Ovary (tissue), 9 donors: Measurements from ENCODE around the gene DMRTB1. TPM values are rescaled to one million over a fixed set of nuclear protein-coding genes. Genes with fewer than 3 reads are reported as not detected.

Experiments used
- DNase-seq, 5 donors: peaks; one replicate each; pipeline ENCODE4 v3.0.0-alpha.2; 2019 to 2020
- H3K27ac ChIP-seq, 2 donors: fragments of 200-600 bp; one replicate each; pipeline versions ENCODE4 v1.5.1 to v1.8.0; 2019 to 2022
- H3K27me3 ChIP-seq: fragments of 200-600 bp; one replicate; pipeline ENCODE4 v1.8.0; 2022
- H3K36me3 ChIP-seq: fragments of 200-600 bp; sonication (generic); one replicate; pipeline ENCODE4 v1.5.1; 2019
- H3K4me1 ChIP-seq: one replicate; pipeline ENCODE4 v1.8.1; 2013; ENCODE audit warnings: mild to moderate bottlenecking, moderate library complexity; ENCODE audit not compliant: insufficient read depth
- H3K4me3 ChIP-seq: fragments of 200-600 bp; sonication (generic); one replicate; pipeline ENCODE4 v1.5.1; 2017
- H3K9me3 ChIP-seq, 2 donors: fragments of 200-600 bp in 1 of 2; sonication (generic) in 1 of 2; one replicate each; pipeline versions ENCODE4 v1.5.1 to v1.8.1; 2013 to 2019; ENCODE audit warnings: mild to moderate bottlenecking in 1 of 2, moderate library complexity in 1 of 2
- EP300 ChIP-seq: sonication (generic); formaldehyde crosslinking; IDR thresholded peaks from one replicate; pipeline ENCODE4 v1.6.1; 2017; ENCODE audit warnings: antibody characterized with exemption
- POLR2A ChIP-seq: fragments of 450-650 bp; IDR thresholded peaks from one replicate; pipeline ENCODE4 v1.6.1; 2017; ENCODE audit warnings: antibody characterized with exemption, mild to moderate bottlenecking, moderate library complexity
- WGBS, 3 donors: extraction: QIAGEN DNeasy Blood & Tissue Kit in 1 of 3; methylation state at CpG; one replicate each; pipeline versions ENCODE4 v1.1.5 to v1.1.7; 2013 to 2017; 5-methylcytosine and 5-hydroxymethylcytosine counted together
- intact Hi-C, 4 donors: fragments of 100-400 bp; cut with DNase I; formaldehyde crosslinking; loops; one replicate each; pipeline versions ENCODE4 v1.11.0 to v1.15.1; 2022 to 2023
- polyA plus RNA-seq, 2 donors: library from polyadenylated mRNA; stranded (reverse); fragments of 200-250 nt in 1 of 2; fragments of 350-450 nt in 1 of 2; fragmentation: Illumina TruSeq in 1 of 2; extraction: RNeasy Lipid Tissue Mini Kit (QIAGEN cat#74804) in 1 of 2; gene quantifications; one replicate each; pipeline ENCODE4 v1.2.3, GENCODE V29; 2013 to 2014
- total RNA-seq, 7 donors: library from RNA; depleted of rRNA in 2 of 7; stranded (reverse); fragments of >200 nt in 2 of 7; fragmentation: NEBNext Ultra II Directional in 3 of 7; extraction: Animal tissue kit (Norgen Biotek cat#: 25700) in 3 of 7; gene quantifications; one replicate each; pipeline versions ENCODE4 v1.1.0 to v1.2.4, GENCODE V29; 2016 to 2023
- TF ChIP-seq, protein P1 (sequence below), 3 donors: fragments of 450-650 bp in 2 of 3; fragments of 200-600 bp in 1 of 3; IDR thresholded peaks; one replicate each; pipeline versions ENCODE4 v1.5.1 to v1.8.0; 2016 to 2022; ENCODE audit warnings: antibody characterized with exemption in 3 of 3, mild to moderate bottlenecking in 1 of 3
- donor health status: DM: no; HTN: no; CAD: no; lungs with moderate emphysema.
- donor health status: DM: no; HTN: no; CAD: no.
- donor health status: Bipolar disorder and iron deficiency.
- donor health status: DM: yes; HTN: yes; CAD: no.
- donor health status: DM: no; HTN: no; CAD: no.
- donor health status: DM: yes; HTN: yes; CAD: no.

DMRTB1 gene
- total and polyA plus RNA-seq, 9 donors, result 0.06 TPM; not detected in 8

DNA sequence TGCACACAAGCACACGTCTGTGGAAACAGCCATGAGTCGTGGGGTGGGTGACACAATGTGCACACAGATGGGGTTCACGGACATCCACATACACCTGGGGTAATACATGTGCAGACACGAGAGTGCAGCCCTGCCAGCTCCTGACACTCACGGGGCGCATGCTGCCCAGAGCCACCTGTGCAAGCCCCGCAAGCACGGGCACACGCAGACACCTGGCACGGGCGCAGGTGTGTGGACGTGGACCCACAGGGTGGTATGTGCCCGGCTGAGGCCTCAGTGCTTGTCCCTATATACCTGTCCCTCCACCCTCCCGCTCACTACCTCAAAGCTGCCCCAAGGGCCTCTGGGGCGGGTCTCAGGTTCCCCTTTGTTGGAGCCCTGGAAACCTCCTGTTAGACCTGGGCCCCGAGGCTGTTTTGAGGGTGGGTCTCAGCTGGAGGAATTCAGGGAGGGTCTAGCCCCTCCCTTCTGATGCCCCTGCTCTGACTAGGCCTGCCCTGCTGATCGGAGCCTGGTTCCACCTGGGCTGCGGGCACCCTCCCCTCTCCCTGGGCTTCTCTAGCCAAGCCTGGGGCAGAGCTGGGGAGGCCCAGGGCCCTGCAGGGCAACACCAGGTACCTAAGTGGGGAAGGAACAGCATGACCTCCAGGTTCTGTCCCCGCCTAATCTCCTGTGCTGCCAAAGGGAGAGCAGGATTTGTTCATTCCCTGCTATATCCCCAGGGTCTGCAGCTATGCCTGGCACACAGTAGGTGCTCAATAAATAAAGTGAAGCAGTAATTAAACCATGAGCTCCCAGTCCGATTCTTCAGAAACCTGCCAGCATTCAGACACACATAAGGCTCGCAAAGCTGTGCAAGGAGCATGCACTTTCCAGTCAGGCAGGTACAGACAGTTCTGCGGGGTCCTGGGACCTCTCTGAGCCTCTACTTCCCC, 49.1 kb downstream of the DMRTB1 start:
- no peak overlapping the region for H3K4me3 ChIP-seq
- H3K36me3 ChIP-seq, result no peaks in the 10 kb centered on the region
- H3K27me3 ChIP-seq, result no peaks in the 10 kb centered on the region
- 88 to 92% (median 91%) methylated on average over 20 to 22 of the region's 22 CpGs for WGBS, 3 donors
- intact Hi-C loops, result no loop called here
- no peak for DNase-seq
- TF ChIP-seq EP300 (no peak), POLR2A (no peak)
- TF ChIP-seq, protein P1, sequence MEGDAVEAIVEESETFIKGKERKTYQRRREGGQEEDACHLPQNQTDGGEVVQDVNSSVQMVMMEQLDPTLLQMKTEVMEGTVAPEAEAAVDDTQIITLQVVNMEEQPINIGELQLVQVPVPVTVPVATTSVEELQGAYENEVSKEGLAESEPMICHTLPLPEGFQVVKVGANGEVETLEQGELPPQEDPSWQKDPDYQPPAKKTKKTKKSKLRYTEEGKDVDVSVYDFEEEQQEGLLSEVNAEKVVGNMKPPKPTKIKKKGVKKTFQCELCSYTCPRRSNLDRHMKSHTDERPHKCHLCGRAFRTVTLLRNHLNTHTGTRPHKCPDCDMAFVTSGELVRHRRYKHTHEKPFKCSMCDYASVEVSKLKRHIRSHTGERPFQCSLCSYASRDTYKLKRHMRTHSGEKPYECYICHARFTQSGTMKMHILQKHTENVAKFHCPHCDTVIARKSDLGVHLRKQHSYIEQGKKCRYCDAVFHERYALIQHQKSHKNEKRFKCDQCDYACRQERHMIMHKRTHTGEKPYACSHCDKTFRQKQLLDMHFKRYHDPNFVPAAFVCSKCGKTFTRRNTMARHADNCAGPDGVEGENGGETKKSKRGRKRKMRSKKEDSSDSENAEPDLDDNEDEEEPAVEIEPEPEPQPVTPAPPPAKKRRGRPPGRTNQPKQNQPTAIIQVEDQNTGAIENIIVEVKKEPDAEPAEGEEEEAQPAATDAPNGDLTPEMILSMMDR (IDR thresholded peaks at IDR 0.05), result no peak
- no peak overlapping the region for H3K27ac ChIP-seq
- no peaks in the 10 kb centered on the region for H3K9me3 ChIP-seq
- H3K4me1 ChIP-seq, result no peaks in the 10 kb centered on the region

DNA sequence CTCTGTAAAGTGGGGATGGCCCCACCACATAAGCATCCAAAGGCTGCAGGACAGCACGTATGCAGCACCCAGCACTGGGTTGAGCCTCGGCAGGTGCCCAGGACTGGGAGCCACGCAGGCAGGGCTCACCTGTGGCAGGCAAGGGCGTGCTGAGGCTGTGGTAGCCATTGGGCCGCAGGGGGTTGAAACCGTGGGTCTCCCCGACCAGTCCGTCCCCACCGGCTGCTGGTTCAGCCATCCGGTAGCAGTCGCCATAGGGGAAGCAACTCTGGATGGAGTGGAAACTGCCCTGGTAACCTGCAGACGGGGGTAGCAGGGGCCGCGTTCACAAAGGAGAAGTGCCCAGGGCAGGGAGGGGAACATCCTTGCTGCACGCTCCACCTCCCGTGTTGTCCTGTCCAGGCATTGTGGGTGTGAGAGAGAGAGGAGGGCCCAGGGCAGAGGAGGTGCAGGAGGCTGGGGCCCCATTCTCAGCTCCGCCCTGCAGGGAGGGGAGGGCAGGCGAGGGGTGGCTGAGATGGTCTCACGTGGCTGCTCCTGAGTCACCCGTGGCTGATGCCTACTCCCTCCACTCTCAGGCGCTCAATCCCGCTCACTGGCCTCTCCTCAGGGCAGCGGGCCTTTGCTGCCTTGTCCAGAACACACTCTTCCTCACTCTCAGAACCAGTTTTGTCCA, 49.9 kb downstream of the DMRTB1 start:
- no peaks in the 10 kb centered on the region for H3K4me1 ChIP-seq
- no peak overlapping the region for H3K4me3 ChIP-seq
- H3K9me3 ChIP-seq, result no peaks in the 10 kb centered on the region
- 64 to 67% (median 67%) methylated on average over 23 of the region's 23 CpGs for WGBS, 3 donors
- intact Hi-C loops, result no loop called here
- TF ChIP-seq EP300 (no peak), POLR2A (no peak)
- TF ChIP-seq, protein P1 (IDR thresholded peaks at IDR 0.05), result no peak
- no peaks in the 10 kb centered on the region for H3K27me3 ChIP-seq
- no peak overlapping the region for H3K27ac ChIP-seq
- no peaks in the 10 kb centered on the region for H3K36me3 ChIP-seq
- no peak for DNase-seq

DNA sequence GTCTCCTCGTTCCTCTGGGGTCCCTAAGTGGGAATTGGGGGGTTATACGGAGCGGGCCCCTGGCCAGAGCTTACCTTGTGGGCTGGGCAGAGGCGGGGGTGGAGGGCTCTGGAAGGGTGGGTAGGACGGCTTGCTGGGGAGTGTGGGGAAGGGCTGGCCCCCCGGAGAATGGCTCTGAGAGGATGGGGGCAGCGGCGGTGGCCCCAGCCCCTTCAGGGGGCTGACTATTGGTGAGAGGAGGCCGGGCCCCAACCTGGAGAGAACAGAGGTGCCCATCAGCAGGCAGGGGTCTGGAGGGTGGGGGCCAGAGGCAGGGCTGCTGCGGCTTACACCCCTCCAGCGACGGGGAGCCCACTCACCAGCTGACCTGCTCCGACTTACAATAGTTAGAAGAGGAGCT, 50.6 kb downstream of the DMRTB1 start:
- WGBS, 3 donors, result 83 to 91% (median 84%) methylated on average over 13 of the region's 13 CpGs
- Histone ChIP-seq H3K9me3 (no peaks in the 10 kb centered on the region), H3K27ac (no peak overlapping the region), H3K4me1 (no peaks in the 10 kb centered on the region), H3K27me3 (no peaks in the 10 kb centered on the region), H3K4me3 (no peak overlapping the region), H3K36me3 (no peaks in the 10 kb centered on the region)
- no peak for DNase-seq
- TF ChIP-seq EP300, result no peak
- TF ChIP-seq, protein P1 (IDR thresholded peaks at IDR 0.05), result no peak
- TF ChIP-seq POLR2A, result no peak
- intact Hi-C loops, result no loop called here

DNA sequence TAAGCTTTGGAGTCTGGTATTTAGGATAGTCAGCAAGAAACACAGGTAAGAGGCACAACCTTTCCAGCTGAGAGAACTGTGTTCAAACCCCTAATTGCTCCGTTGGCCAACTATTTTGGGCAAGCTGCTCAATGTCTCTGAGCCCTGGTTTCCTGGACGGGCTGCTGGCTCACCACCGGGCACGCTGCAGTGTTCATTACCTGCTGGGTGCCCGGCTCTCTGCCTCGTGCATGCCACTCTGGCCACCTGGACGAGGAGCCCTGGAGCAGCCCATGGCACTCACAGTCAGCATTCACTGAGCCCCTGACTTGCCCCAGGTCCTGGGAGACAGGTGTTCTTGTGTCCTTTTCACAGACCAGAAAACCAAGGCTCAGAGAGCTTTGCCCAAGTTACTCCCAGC, 51.0 kb downstream of the DMRTB1 start:
- no peaks in the 10 kb centered on the region for H3K9me3 ChIP-seq
- no peaks in the 10 kb centered on the region for H3K4me1 ChIP-seq
- DNase-seq, result no peak
- TF ChIP-seq, protein P1 (IDR thresholded peaks at IDR 0.05), result no peak
- no peak for TF ChIP-seq POLR2A
- TF ChIP-seq EP300, result no peak
- WGBS, 3 donors, result 89 to 99% (median 92%) methylated on average over 7 of the region's 7 CpGs
- intact Hi-C loops, result no loop called here
- no peak overlapping the region for H3K27ac ChIP-seq
- no peaks in the 10 kb centered on the region for H3K27me3 ChIP-seq
- no peaks in the 10 kb centered on the region for H3K36me3 ChIP-seq
- no peak overlapping the region for H3K4me3 ChIP-seq
